HEK293 (cell line): ENCODE data around the gene BPNT1.

Source experiments
- HOXC10 ChIP-seq: sonication (generic); formaldehyde crosslinking; IDR thresholded peaks from 2 replicates; pipeline ENCODE4 v1.8.1; 2023; ENCODE audit warnings: mild to moderate bottlenecking, missing genetic modification reagents
- HOXD13 ChIP-seq: sonication (generic); formaldehyde crosslinking; IDR thresholded peaks from 2 replicates; pipeline ENCODE4 v1.8.0; 2022; ENCODE audit warnings: missing genetic modification reagents, borderline replicate concordance
- MZF1 ChIP-seq: fragments of 450-650 bp; formaldehyde crosslinking; IDR thresholded peaks from 2 replicates; pipeline ENCODE4 v1.5.1; 2017; ENCODE audit warnings: missing biosample characterization, missing genetic modification characterization, borderline replicate concordance
- OVOL3 ChIP-seq: fragments of 450-650 bp; formaldehyde crosslinking; IDR thresholded peaks from 2 replicates; pipeline ENCODE4 v1.5.1; 2016; ENCODE audit warnings: missing biosample characterization, missing genetic modification characterization
- REPIN1 ChIP-seq: fragments of 450-650 bp; formaldehyde crosslinking; IDR thresholded peaks from 2 replicates; pipeline ENCODE4 v1.5.1; 2017; ENCODE audit warnings: missing biosample characterization, missing genetic modification characterization, low read depth
- ZBTB21 ChIP-seq: fragments of 450-650 bp; formaldehyde crosslinking; IDR thresholded peaks from 2 replicates; pipeline ENCODE4 v1.5.1; 2017; ENCODE audit warnings: missing biosample characterization, missing genetic modification characterization
- ZIC2 ChIP-seq: fragments of 450-650 bp; formaldehyde crosslinking; IDR thresholded peaks from 2 replicates; pipeline ENCODE4 v1.5.1; 2016; ENCODE audit warnings: missing biosample characterization, missing genetic modification characterization
- ZNF169 ChIP-seq: fragments of 450-650 bp; formaldehyde crosslinking; IDR thresholded peaks from 2 replicates; pipeline ENCODE4 v1.5.1; 2016; ENCODE audit warnings: missing biosample characterization, missing genetic modification characterization
- ZNF174 ChIP-seq: fragments of 450-650 bp; formaldehyde crosslinking; IDR thresholded peaks from 2 replicates; pipeline ENCODE4 v1.5.0; 2017; ENCODE audit warnings: missing biosample characterization, mild to moderate bottlenecking, missing genetic modification characterization
- ZNF292 ChIP-seq: fragments of 450-650 bp; formaldehyde crosslinking; IDR thresholded peaks from 2 replicates; pipeline ENCODE4 v1.5.1; 2016; ENCODE audit warnings: low read depth, missing biosample characterization, missing genetic modification characterization, borderline replicate concordance
- ZNF341 ChIP-seq: fragments of 450-650 bp; formaldehyde crosslinking; IDR thresholded peaks from 2 replicates; pipeline ENCODE4; 2016; ENCODE audit warnings: low read depth, missing biosample characterization, missing genetic modification characterization
- ZNF354C ChIP-seq: fragments of 450-650 bp; formaldehyde crosslinking; IDR thresholded peaks from 2 replicates; pipeline ENCODE4 v1.5.1; 2016; ENCODE audit warnings: missing biosample characterization, missing genetic modification characterization, low read depth, borderline replicate concordance
- ZNF391 ChIP-seq: fragments of 450-650 bp; formaldehyde crosslinking; IDR thresholded peaks from 2 replicates; pipeline ENCODE4 v1.5.1; 2016; ENCODE audit warnings: low read depth, missing biosample characterization, missing genetic modification characterization, borderline replicate concordance
- ZNF394 ChIP-seq: fragments of 450-650 bp; formaldehyde crosslinking; IDR thresholded peaks from 2 replicates; pipeline ENCODE4 v1.5.1; 2016; ENCODE audit warnings: missing biosample characterization, missing genetic modification characterization, mild to moderate bottlenecking, moderate library complexity, borderline replicate concordance
- ZNF501 ChIP-seq: fragments of 450-650 bp; formaldehyde crosslinking; IDR thresholded peaks from 2 replicates; pipeline ENCODE4 v1.5.1; 2016; ENCODE audit warnings: missing biosample characterization, missing genetic modification characterization
- ZNF560 ChIP-seq: fragments of 450-650 bp; formaldehyde crosslinking; IDR thresholded peaks from 2 replicates; pipeline ENCODE4 v1.5.1; 2017; ENCODE audit warnings: missing biosample characterization, missing genetic modification characterization, borderline replicate concordance
- ZNF600 ChIP-seq: fragments of 450-650 bp; formaldehyde crosslinking; IDR thresholded peaks from 2 replicates; pipeline ENCODE4 v1.5.1; 2016; ENCODE audit warnings: missing biosample characterization, missing genetic modification characterization
- ZNF658 ChIP-seq: fragments of 450-650 bp; formaldehyde crosslinking; IDR thresholded peaks from 2 replicates; pipeline ENCODE4; 2016; ENCODE audit warnings: missing biosample characterization, missing genetic modification characterization
- ZNF660 ChIP-seq: fragments of 450-650 bp; IDR thresholded peaks from 2 replicates; pipeline ENCODE4 v1.5.1; 2018; ENCODE audit warnings: missing biosample characterization, mild to moderate bottlenecking, missing genetic modification characterization
- ZNF701 ChIP-seq: fragments of 450-650 bp; formaldehyde crosslinking; IDR thresholded peaks from 2 replicates; pipeline ENCODE4 v1.5.1; 2016; ENCODE audit warnings: missing biosample characterization, missing genetic modification characterization
- ZNF747 ChIP-seq: fragments of 450-650 bp; formaldehyde crosslinking; IDR thresholded peaks from 2 replicates; pipeline ENCODE4 v1.5.1; 2016; ENCODE audit warnings: missing biosample characterization, missing genetic modification characterization
- ZSCAN23 ChIP-seq: fragments of 450-650 bp; formaldehyde crosslinking; IDR thresholded peaks from 2 replicates; pipeline ENCODE4 v1.5.1; 2016; ENCODE audit warnings: missing biosample characterization, missing genetic modification characterization
- ZSCAN30 ChIP-seq: fragments of 450-650 bp; IDR thresholded peaks from 2 replicates; pipeline ENCODE4 v1.5.1; 2018; ENCODE audit warnings: missing biosample characterization, mild to moderate bottlenecking, missing genetic modification characterization, moderate library complexity
- TF ChIP-seq, protein P1 (sequence below): fragments of 450-650 bp; formaldehyde crosslinking; IDR thresholded peaks from 2 replicates; pipeline ENCODE4 v1.5.1; 2016; ENCODE audit warnings: missing biosample characterization, missing genetic modification characterization
- TF ChIP-seq, protein P2 (sequence below): fragments of 450-650 bp; formaldehyde crosslinking; IDR thresholded peaks from 2 replicates; pipeline ENCODE4 v1.5.1; 2016; ENCODE audit warnings: missing biosample characterization, missing genetic modification characterization
- TF ChIP-seq, protein P3 (sequence below): fragments of 450-650 bp; formaldehyde crosslinking; IDR thresholded peaks from 2 replicates; pipeline ENCODE4 v1.5.1; 2016; ENCODE audit warnings: missing biosample characterization, missing genetic modification characterization
- TF ChIP-seq, protein P4 (sequence below): fragments of 450-650 bp; formaldehyde crosslinking; IDR thresholded peaks from 2 replicates; pipeline ENCODE4 v1.5.1; 2017; ENCODE audit warnings: missing biosample characterization, missing genetic modification characterization
- TF ChIP-seq, protein P5 (sequence below): fragments of 450-650 bp; formaldehyde crosslinking; IDR thresholded peaks from 2 replicates; pipeline ENCODE4 v1.5.1; 2016; ENCODE audit warnings: missing biosample characterization, missing genetic modification characterization
- TF ChIP-seq, protein P6 (sequence below): fragments of 450-650 bp; formaldehyde crosslinking; IDR thresholded peaks from 2 replicates; pipeline ENCODE4 v1.5.1; 2016; ENCODE audit warnings: missing biosample characterization, missing genetic modification characterization

The BPNT1 gene

DNA sequence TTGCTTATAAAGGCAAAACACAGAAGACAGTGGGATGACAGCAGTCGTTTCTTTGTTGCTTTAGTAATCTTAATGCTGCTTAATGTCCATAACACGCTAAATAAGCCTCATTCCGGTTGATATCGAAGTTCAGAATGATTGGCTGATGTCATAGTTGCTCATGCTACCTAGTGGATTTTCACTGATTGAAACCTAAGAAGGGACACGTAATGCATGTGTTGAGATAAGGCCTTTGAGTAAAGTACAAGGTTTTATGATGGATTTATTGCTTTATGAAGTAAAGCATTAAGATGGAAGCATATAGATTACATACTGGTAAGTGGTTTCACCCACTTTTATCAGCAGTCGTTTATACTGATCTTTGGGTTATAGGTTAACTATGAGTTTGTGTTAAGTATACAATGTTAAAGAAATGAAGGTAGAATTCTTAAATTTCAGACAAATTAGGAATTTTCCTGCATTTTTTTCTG, 29.5 kb upstream of the BPNT1 start (continued):
- TF ChIP-seq, protein P1, sequence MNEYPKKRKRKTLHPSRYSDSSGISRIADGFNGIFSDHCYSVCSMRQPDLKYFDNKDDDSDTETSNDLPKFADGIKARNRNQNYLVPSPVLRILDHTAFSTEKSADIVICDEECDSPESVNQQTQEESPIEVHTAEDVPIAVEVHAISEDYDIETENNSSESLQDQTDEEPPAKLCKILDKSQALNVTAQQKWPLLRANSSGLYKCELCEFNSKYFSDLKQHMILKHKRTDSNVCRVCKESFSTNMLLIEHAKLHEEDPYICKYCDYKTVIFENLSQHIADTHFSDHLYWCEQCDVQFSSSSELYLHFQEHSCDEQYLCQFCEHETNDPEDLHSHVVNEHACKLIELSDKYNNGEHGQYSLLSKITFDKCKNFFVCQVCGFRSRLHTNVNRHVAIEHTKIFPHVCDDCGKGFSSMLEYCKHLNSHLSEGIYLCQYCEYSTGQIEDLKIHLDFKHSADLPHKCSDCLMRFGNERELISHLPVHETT (tag by site-specific recombination): peak; percentile 99
- TF ChIP-seq, protein P2, sequence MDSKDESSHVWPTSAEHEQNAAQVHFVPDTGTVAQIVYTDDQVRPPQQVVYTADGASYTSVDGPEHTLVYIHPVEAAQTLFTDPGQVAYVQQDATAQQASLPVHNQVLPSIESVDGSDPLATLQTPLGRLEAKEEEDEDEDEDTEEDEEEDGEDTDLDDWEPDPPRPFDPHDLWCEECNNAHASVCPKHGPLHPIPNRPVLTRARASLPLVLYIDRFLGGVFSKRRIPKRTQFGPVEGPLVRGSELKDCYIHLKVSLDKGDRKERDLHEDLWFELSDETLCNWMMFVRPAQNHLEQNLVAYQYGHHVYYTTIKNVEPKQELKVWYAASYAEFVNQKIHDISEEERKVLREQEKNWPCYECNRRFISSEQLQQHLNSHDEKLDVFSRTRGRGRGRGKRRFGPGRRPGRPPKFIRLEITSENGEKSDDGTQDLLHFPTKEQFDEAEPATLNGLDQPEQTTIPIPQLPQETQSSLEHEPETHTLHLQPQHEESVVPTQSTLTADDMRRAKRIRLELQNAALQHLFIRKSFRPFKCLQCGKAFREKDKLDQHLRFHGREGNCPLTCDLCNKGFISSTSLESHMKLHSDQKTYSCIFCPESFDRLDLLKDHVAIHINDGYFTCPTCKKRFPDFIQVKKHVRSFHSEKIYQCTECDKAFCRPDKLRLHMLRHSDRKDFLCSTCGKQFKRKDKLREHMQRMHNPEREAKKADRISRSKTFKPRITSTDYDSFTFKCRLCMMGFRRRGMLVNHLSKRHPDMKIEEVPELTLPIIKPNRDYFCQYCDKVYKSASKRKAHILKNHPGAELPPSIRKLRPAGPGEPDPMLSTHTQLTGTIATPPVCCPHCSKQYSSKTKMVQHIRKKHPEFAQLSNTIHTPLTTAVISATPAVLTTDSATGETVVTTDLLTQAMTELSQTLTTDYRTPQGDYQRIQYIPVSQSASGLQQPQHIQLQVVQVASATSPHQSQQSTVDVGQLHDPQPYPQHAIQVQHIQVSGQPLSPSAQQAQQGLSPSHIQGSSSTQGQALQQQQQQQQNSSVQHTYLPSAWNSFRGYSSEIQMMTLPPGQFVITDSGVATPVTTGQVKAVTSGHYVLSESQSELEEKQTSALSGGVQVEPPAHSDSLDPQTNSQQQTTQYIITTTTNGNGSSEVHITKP (tag by site-specific recombination): peak; percentile 93
- TF ChIP-seq ZNF701 (tag by site-specific recombination): no peak
- no peak for TF ChIP-seq ZNF658
- TF ChIP-seq, protein P3, sequence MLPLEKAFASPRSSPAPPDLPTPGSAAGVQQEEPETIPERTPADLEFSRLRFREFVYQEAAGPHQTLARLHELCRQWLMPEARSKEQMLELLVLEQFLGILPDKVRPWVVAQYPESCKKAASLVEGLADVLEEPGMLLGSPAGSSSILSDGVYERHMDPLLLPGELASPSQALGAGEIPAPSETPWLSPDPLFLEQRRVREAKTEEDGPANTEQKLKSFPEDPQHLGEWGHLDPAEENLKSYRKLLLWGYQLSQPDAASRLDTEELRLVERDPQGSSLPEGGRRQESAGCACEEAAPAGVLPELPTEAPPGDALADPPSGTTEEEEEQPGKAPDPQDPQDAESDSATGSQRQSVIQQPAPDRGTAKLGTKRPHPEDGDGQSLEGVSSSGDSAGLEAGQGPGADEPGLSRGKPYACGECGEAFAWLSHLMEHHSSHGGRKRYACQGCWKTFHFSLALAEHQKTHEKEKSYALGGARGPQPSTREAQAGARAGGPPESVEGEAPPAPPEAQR: no peak; the same call in 1 of the 2 replicates
- TF ChIP-seq ZNF341 (tag by site-specific recombination): no peak
- TF ChIP-seq OVOL3: peak; percentile 96
- TF ChIP-seq REPIN1 (tag by site-specific recombination): peak; percentile 65; the same call in 1 of the 2 replicates
- TF ChIP-seq, protein P4, sequence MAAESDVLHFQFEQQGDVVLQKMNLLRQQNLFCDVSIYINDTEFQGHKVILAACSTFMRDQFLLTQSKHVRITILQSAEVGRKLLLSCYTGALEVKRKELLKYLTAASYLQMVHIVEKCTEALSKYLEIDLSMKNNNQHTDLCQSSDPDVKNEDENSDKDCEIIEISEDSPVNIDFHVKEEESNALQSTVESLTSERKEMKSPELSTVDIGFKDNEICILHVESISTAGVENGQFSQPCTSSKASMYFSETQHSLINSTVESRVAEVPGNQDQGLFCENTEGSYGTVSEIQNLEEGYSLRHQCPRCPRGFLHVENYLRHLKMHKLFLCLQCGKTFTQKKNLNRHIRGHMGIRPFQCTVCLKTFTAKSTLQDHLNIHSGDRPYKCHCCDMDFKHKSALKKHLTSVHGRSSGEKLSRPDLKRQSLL (tag by site-specific recombination): no peak
- TF ChIP-seq ZNF354C (tag by site-specific recombination): no peak
- peak; percentile 94 for TF ChIP-seq ZBTB21 (tag by site-specific recombination)
- no peak for TF ChIP-seq HOXD13 (CRISPR knock-in tag)
- peak; percentile 95 for TF ChIP-seq ZSCAN23 (tag by site-specific recombination)
- peak; percentile 41; the same call in 1 of the 2 replicates for TF ChIP-seq MZF1 (tag by site-specific recombination)
- peak; percentile 98 for TF ChIP-seq ZNF600 (tag by site-specific recombination)
- peak; percentile 73; the same call in 1 of the 2 replicates for TF ChIP-seq ZSCAN30 (tag by site-specific recombination)
- no peak for TF ChIP-seq ZNF174
- TF ChIP-seq ZNF292 (tag by site-specific recombination): no peak
- peak; percentile 65; the same call in 1 of the 2 replicates for TF ChIP-seq ZNF394
- TF ChIP-seq ZIC2 (tag by site-specific recombination): no peak
- TF ChIP-seq, protein P5, sequence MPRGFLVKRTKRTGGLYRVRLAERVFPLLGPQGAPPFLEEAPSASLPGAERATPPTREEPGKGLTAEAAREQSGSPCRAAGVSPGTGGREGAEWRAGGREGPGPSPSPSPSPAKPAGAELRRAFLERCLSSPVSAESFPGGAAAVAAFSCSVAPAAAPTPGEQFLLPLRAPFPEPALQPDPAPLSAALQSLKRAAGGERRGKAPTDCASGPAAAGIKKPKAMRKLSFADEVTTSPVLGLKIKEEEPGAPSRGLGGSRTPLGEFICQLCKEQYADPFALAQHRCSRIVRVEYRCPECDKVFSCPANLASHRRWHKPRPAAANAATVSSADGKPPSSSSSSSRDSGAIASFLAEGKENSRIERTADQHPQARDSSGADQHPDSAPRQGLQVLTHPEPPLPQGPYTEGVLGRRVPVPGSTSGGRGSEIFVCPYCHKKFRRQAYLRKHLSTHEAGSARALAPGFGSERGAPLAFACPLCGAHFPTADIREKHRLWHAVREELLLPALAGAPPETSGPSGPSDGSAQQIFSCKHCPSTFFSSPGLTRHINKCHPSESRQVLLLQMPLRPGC: peak; percentile 99
- peak; percentile 91 for TF ChIP-seq ZNF501 (tag by site-specific recombination)
- TF ChIP-seq, protein P6, sequence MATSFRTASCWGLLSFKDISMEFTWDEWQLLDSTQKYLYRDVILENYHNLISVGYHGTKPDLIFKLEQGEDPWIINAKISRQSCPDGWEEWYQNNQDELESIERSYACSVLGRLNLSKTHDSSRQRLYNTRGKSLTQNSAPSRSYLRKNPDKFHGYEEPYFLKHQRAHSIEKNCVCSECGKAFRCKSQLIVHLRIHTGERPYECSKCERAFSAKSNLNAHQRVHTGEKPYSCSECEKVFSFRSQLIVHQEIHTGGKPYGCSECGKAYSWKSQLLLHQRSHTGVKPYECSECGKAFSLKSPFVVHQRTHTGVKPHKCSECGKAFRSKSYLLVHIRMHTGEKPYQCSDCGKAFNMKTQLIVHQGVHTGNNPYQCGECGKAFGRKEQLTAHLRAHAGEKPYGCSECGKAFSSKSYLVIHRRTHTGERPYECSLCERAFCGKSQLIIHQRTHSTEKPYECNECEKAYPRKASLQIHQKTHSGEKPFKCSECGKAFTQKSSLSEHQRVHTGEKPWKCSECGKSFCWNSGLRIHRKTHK (tag by site-specific recombination): no peak
- TF ChIP-seq ZNF391: peak; percentile 90
- no peak for TF ChIP-seq ZNF747 (tag by site-specific recombination)
- TF ChIP-seq ZNF560 (tag by site-specific recombination): no peak
- no peak for TF ChIP-seq ZNF169 (tag by site-specific recombination)
- no peak for TF ChIP-seq HOXC10 (CRISPR knock-in tag)
- TF ChIP-seq ZNF660: peak; percentile 84; the same call in 1 of the 2 replicates
